ENCODE results near the gene TMEM158.

DNA sequence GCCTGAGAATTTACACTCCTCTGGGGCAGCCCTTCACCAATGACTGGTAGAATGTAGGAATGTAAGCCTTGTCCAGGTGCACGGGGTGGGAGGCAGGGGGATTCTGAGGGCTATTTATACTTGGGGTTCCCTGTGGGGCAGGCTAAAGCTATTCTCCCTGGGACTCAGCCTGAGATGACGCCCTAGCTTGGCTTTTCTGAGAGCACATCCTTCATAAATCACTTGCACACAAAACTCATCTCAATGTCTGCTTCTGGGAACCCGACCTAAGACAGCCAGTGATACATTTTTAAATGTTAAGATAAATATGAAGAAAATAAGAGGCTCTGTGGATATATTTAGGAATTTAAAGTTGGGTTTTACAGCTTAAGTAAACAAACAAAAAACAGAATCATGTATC is 16.6 kb downstream of the TMEM158 start:
- no peak for TF ChIP-seq CTCF (IDR thresholded peaks at IDR 0.05; ENCODE audit: control extremely low read depth in 1 of 3, insufficient read depth in 1 of 3, low read depth in 1 of 3, low read length in 3 of 3)
- TF ChIP-seq EP300 (IDR thresholded peaks at IDR 0.05; ENCODE audit: borderline replicate concordance in 1 of 2, low read depth in 2 of 2, low read length in 2 of 2) = no peak
- TF ChIP-seq POLR2AphosphoS5 (IDR thresholded peaks at IDR 0.05; ENCODE audit: low read depth, low read length) = no peak
- no peak for TF ChIP-seq KDM4A (IDR thresholded peaks at IDR 0.05; ENCODE audit: low read depth, low read length, severe bottlenecking)
- TF ChIP-seq POLR2A (IDR thresholded peaks at IDR 0.05; ENCODE audit: control extremely low read depth in 1 of 2, low read depth in 2 of 2, low read length in 2 of 2) = no peak
- no peak for TF ChIP-seq KDM1A (IDR thresholded peaks at IDR 0.05; ENCODE audit: borderline replicate concordance, low read length)
- TF ChIP-seq, protein P1, sequence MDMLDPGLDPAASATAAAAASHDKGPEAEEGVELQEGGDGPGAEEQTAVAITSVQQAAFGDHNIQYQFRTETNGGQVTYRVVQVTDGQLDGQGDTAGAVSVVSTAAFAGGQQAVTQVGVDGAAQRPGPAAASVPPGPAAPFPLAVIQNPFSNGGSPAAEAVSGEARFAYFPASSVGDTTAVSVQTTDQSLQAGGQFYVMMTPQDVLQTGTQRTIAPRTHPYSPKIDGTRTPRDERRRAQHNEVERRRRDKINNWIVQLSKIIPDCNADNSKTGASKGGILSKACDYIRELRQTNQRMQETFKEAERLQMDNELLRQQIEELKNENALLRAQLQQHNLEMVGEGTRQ (IDR thresholded peaks at IDR 0.05; ENCODE audit: low read length) = no peak
- TF ChIP-seq SIN3A (conservative IDR thresholded peaks at IDR 0.05 in 1 of 2, IDR thresholded peaks at IDR 0.05 in 1 of 2; ENCODE audit: low read depth in 1 of 2, low read length in 2 of 2) = no peak
- no peak for TF ChIP-seq CBX5 (IDR thresholded peaks at IDR 0.05; ENCODE audit: low read depth, low read length)
- TF ChIP-seq CEBPB (IDR thresholded peaks at IDR 0.05; ENCODE audit: low read depth, low read length) = no peak
- no peak for TF ChIP-seq EZH2 (IDR thresholded peaks at IDR 0.05; ENCODE audit: low read depth, low read length, severe bottlenecking)
- no peak for TF ChIP-seq KDM5A (IDR thresholded peaks at IDR 0.05; ENCODE audit: low read length)
- TF ChIP-seq ATF2 (IDR thresholded peaks at IDR 0.05; ENCODE audit: low read length) = no peak
- no peak for TF ChIP-seq CHD1 (IDR thresholded peaks at IDR 0.05; ENCODE audit: low read depth, low read length)

Measured in H1 (cell line).